GM19452 (cell line): ENCODE measurements around the gene ZNF410.

Experiments
- ATAC-seq: cut with Tn5 transposase; IDR thresholded peaks from one replicate; pipeline ENCODE4 v1.9.1; 2021; ENCODE audit not compliant: unreplicated experiment

ZNF410 gene

GRCh38 chr14:73949752-73950734, 63.4 kb downstream of the ZNF410 start, which contains the start of the genes COQ6 and FAM161B:
COQ6 (plus strand) TSS chr14:73950302; CDS start chr14:73950333, 31 bp downstream.
FAM161B (minus strand) TSS chr14:73950094; CDS start chr14:73950026, 68 bp downstream.
- peak; percentile 90 for ATAC-seq

- ATAC-seq: no peak
Measured at GRCh38 chr14:73953731-73954130, 67.1 kb downstream of the ZNF410 start.

GRCh38 chr14:73955674-73956073, 69.0 kb downstream of the ZNF410 start:
- no peak for ATAC-seq

GRCh38 chr14:73958591-73958990, 71.9 kb downstream of the ZNF410 start:
- ATAC-seq: no peak

- ATAC-seq: no peak
Measured at GRCh38 chr14:73961192-73961591, 74.5 kb downstream of the ZNF410 start.

GRCh38 chr14:73965216-73965615, 78.6 kb downstream of the ZNF410 start:
- no peak for ATAC-seq

GRCh38 chr14:73968885-73969284, 82.2 kb downstream of the ZNF410 start:
- no peak for ATAC-seq

GRCh38 chr14:73973497-73973896, 86.8 kb downstream of the ZNF410 start:
- no peak for ATAC-seq

GRCh38 chr14:73976125-73976524, 89.5 kb downstream of the ZNF410 start:
- no peak for ATAC-seq

- no peak for ATAC-seq
Measured at GRCh38 chr14:73977896-73978295, 91.2 kb downstream of the ZNF410 start.
